ENCODE results near the gene BCL7A.
"Not testable (repeated sequence)": the region's sequence is repeated elsewhere in the genome, so short reads cannot be mapped to it uniquely, and the experiment has no call there.

Gene BCL7A

GRCh38 chr12:122096591-122097149, 75.0 kb downstream of the BCL7A start:
- no peak for FAIRE-seq

GRCh38 chr12:122097584-122097926, 75.9 kb downstream of the BCL7A start:
- no peak for FAIRE-seq

GRCh38 chr12:122097927-122098756, 76.5 kb downstream of the BCL7A start:
- no peak for FAIRE-seq

DNA sequence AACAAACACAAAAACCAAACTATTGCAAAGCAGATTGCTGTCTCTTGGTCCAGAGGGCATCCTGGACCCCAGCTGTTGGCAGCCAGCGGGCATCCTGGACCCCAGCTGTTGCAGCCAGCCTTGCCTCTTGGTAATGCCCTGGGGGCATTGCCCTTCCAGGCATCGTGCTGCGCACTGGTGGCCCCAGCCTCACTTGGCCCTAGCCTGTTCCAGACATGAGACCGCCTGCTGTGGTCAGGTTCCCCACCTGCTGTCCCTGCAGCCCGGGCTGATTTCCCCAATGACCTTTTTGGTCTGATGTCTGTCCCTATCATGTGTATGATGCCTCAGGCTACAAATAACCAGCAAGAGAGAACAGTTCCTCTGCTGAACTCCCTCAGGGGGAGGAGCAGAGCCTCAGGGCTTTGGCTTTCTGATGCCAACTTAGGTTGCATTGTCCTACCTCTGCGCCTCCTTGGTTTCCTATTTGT, 77.6 kb downstream of the BCL7A start:
- no peak for FAIRE-seq

DNA sequence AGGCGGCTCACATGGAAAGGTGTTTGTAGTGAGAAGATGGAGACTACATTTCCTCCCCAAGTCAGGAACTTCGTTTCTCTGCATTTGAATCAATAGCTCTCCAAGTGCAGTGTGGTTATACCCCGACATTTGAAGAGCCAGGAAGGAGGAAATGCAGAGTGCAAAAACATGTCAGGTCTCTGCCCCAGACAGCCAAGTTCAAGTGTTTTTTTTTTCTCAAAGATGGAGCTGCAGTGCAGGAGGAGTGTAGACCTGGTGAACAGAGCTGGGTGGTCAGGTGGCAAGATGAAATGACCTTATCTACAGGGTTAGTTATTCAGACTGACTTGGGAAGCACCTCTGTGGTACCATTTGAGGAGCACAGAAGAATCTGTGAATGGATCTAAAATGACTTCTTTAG, 78.2 kb downstream of the BCL7A start:
- FAIRE-seq = no peak

- peak; percentile 27 for FAIRE-seq
These were observed 78.9 kb downstream of the BCL7A start for GRCh38 chr12:122100568-122100967.

DNA sequence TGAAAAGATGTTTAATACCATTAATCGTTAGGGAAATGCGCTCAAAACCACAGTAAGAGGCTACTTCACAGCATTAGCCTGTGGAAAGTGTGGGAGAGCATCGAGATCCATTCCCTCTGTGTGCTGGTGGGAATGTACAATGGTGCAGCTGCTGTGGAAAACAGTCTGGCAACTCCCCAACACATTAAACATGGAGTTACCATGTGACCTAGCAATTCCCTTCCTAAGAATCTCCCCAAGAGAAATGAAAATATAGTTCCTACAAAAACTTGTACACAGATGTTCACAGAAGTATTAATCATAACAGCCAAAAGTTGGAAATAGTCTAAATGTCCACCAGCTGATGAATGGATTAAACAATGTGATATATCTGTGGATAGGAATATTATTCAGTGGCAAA, 80.6 kb downstream of the BCL7A start:
- no peak for FAIRE-seq

DNA sequence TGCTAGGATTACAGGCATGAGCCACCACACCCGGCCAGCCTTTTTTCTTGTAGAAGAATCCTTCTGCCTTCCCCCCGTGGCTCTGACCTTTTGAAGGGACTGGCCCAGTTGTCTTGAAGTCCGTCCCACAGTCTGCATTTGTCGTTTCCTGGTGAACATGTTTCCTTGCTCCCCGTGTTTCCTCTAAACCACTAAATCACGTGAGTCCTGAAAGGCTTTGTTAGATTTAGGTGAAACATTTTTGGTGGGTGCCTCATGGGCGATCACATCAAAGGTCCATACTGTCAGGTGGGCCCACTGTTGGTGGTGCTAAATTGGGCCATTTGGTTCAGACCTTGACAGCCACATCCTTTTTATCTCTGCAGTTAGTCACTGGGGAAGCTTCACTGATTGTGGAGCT, 83.2 kb downstream of the BCL7A start:
- no peak for FAIRE-seq

DNA sequence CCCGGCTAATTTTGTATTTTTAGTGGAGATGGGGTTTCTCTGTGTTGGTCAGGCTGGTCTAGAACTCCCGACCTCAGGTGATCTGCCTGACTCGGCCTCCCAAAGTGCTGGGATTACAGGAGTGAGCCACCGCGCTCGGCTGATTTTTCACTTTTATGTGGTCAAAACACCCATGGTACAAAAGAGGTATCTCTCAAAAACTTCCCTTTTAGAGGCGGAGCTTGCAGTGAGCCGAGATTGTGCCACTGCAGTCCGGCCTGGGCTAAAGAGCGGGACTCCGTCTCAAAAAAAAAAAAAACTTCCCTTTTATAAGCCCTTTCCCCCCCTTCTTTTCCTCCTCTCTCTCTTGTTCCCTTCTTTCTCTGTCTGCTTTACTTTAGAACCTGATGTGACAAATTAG, 83.8 kb downstream of the BCL7A start:
- not testable (repeated sequence) for FAIRE-seq

GRCh38 chr12:122106843-122107242, 85.2 kb downstream of the BCL7A start:
- FAIRE-seq = no peak

- no peak for FAIRE-seq
These were observed 85.6 kb downstream of the BCL7A start for GRCh38 chr12:122107261-122107660.

DNA sequence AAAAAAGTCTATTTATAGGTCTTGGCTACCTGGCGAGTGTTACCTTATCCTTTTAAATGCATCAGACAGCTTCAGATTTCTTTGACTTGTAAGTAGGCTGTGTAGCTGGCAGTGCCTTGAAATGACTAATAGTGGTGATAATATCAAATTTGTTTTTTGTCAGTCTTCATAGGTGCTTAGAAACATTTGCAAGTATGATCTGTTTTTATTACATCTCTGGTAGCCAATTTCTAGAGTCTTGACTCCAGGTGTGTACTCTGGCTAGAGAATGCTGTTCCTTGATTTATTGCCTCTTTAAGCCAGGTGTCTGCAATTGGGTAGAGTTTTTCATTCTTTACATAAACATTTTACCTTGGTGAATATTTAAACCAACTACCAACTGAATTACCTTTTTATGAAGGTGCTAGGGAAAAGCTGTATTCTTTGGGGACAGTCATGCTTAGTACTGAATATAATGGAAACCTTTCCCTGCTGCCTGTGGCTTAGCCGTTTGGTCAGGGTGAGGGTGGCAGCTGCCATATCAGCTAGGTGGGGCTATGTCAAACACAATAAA, 89.5 kb downstream of the BCL7A start:
- FAIRE-seq = peak; percentile 93
